GM19023 (cell line): ENCODE data around the gene COLEC12.
A peak's percentile ranks its signal among the peaks of the same experiment; 100 is the strongest.
"Not testable (repeated sequence)": the region's sequence is repeated elsewhere in the genome, so short reads cannot be mapped to it uniquely, and the experiment has no call there.

Experiments used
- ATAC-seq: cut with Tn5 transposase; IDR thresholded peaks from one replicate; pipeline ENCODE4 v1.9.1; 2021; ENCODE audit warnings: mild to moderate bottlenecking, moderate library complexity; ENCODE audit not compliant: unreplicated experiment

Gene COLEC12

GRCh38 chr18:332007-332406 is 168.5 kb downstream of the COLEC12 start:
- no peak for ATAC-seq

GRCh38 chr18:331221-331821 is 169.2 kb downstream of the COLEC12 start:
- ATAC-seq, result no peak

GRCh38 chr18:328928-329327 is 171.6 kb downstream of the COLEC12 start:
- ATAC-seq, result no peak

GRCh38 chr18:326846-327245 is 173.7 kb downstream of the COLEC12 start:
- ATAC-seq, result no peak

GRCh38 chr18:323253-323622 is 177.3 kb downstream of the COLEC12 start:
- no peak for ATAC-seq

GRCh38 chr18:321865-322467 is 178.5 kb downstream of the COLEC12 start:
- ATAC-seq, result peak; percentile 28

- no peak for ATAC-seq
These were observed 180.3 kb downstream of the COLEC12 start for GRCh38 chr18:320155-320554.

GRCh38 chr18:319720-320119 is 180.8 kb downstream of the COLEC12 start:
- no peak for ATAC-seq

- no peak for ATAC-seq
These were observed 181.7 kb downstream of the COLEC12 start for GRCh38 chr18:318791-319291.

- ATAC-seq, result no peak
These were observed 182.9 kb downstream of the COLEC12 start for GRCh38 chr18:317618-318017.

GRCh38 chr18:316393-316792 is 184.1 kb downstream of the COLEC12 start:
- no peak for ATAC-seq

- ATAC-seq, result no peak
These were observed 186.6 kb downstream of the COLEC12 start for GRCh38 chr18:313931-314330.

GRCh38 chr18:312415-312814 is 188.1 kb downstream of the COLEC12 start:
- ATAC-seq, result no peak

GRCh38 chr18:310042-310441 is 190.5 kb downstream of the COLEC12 start:
- no peak for ATAC-seq

- not testable (repeated sequence) for ATAC-seq
These were observed 192.4 kb downstream of the COLEC12 start for GRCh38 chr18:308086-308485.

GRCh38 chr18:306608-307255 is 193.8 kb downstream of the COLEC12 start:
- ATAC-seq, result no peak

- no peak for ATAC-seq
These were observed 195.4 kb downstream of the COLEC12 start for GRCh38 chr18:305003-305501.

GRCh38 chr18:303607-304006 is 196.9 kb downstream of the COLEC12 start:
- no peak for ATAC-seq

- ATAC-seq, result no peak
These were observed 197.5 kb downstream of the COLEC12 start for GRCh38 chr18:303011-303410.

- no peak for ATAC-seq
These were observed 198.4 kb downstream of the COLEC12 start for GRCh38 chr18:302097-302496.

GRCh38 chr18:297936-298335 is 202.6 kb downstream of the COLEC12 start:
- ATAC-seq, result no peak
